Common myeloid progenitor, CD34-positive (primary cell): ENCODE results near the gene P3H4.

Experiments used
- CTCF ChIA-PET: fragments of 350-600 bp; sonication (Branson Sonifier 250); formaldehyde crosslinking; loops from one replicate; lab custom pipeline; 2021; ENCODE audit warnings: antibody characterized with exemption; lab: Charles Lee
- POLR2A ChIA-PET: fragments of 350-600 bp; sonication (Branson Sonifier 250); formaldehyde crosslinking; loops from one replicate; lab custom pipeline; 2021; ENCODE audit warnings: antibody characterized with exemption; lab: Charles Lee
- DNase-seq, 3 donors: peaks; one replicate each; pipeline versions ENCODE4 v3.0.0 to v3.0.0-alpha.2; 2013
- H3K27ac ChIP-seq, 2 experiments: 1 replicate in 1 of 2; 2 replicates in 1 of 2; pipeline ENCODE4 v1.7.0; 2013; ENCODE audit warnings: inconsistent platforms in 2 of 2, low read length in 2 of 2, mild to moderate bottlenecking in 2 of 2, low read depth in 1 of 2, moderate library complexity in 1 of 2; ENCODE audit not compliant: severe bottlenecking in 2 of 2, insufficient read depth in 1 of 2, poor library complexity in 1 of 2
- H3K27me3 ChIP-seq, 5 experiments: replicated peaks in 2 of 5; 1 replicate in 3 of 5; 2 replicates in 2 of 5; pipeline versions ENCODE4 v1.6.1 to v1.7.0; 2013; ENCODE audit warnings: low read length in 4 of 5, mild to moderate bottlenecking in 2 of 5, moderate library complexity in 2 of 5, inconsistent platforms in 1 of 5; ENCODE audit not compliant: insufficient read depth in 5 of 5, control insufficient read depth in 4 of 5
- H3K36me3 ChIP-seq, 4 experiments: 1 replicate in 2 of 4; 2 replicates in 2 of 4; pipeline versions ENCODE4 v1.6.1 to v1.7.0; 2013; ENCODE audit warnings: low read length in 3 of 4, control low read depth in 1 of 4, mild to moderate bottlenecking in 1 of 4; ENCODE audit not compliant: control insufficient read depth in 4 of 4, insufficient read depth in 4 of 4
- H3K4me1 ChIP-seq, 4 experiments: 1 replicate in 3 of 4; 2 replicates in 1 of 4; pipeline versions ENCODE4 v1.6.1 to v1.7.1; 2013; ENCODE audit warnings: low read length in 3 of 4, mild to moderate bottlenecking in 3 of 4, control low read depth in 1 of 4, inconsistent platforms in 1 of 4, moderate library complexity in 1 of 4; ENCODE audit not compliant: control insufficient read depth in 4 of 4, insufficient read depth in 4 of 4; ENCODE audit errors: control extremely low read depth in 1 of 4
- H3K4me3 ChIP-seq, 7 experiments: 1 replicate in 4 of 7; 2 replicates in 3 of 7; pipeline versions ENCODE4 v1.5.1 to v1.7.0; 2013; ENCODE audit warnings: mild to moderate bottlenecking in 7 of 7, low read length in 6 of 7, moderate library complexity in 6 of 7, inconsistent platforms in 2 of 7, low read depth in 2 of 7, control low read depth in 1 of 7; ENCODE audit not compliant: insufficient read depth in 4 of 7, control insufficient read depth in 1 of 7; ENCODE audit errors: extremely low read depth in 1 of 7
- H3K9me3 ChIP-seq, 5 experiments: 1 replicate in 4 of 5; 2 replicates in 1 of 5; pipeline versions ENCODE4 v1.6.1 to v1.7.1; 2013; ENCODE audit warnings: low read length in 4 of 5, mild to moderate bottlenecking in 2 of 5, inconsistent platforms in 1 of 5, low read depth in 1 of 5, moderate library complexity in 1 of 5; ENCODE audit not compliant: control insufficient read depth in 4 of 5, insufficient read depth in 2 of 5; ENCODE audit errors: control extremely low read depth in 1 of 5
- WGBS: methylation state at CpG from one replicate; pipeline ENCODE4 v1.1.5; 2013; ENCODE audit not compliant: insufficient coverage; 5-methylcytosine and 5-hydroxymethylcytosine counted together

P3H4 gene

GRCh38 chr17:41810659-41811548 is 845 bp downstream of the P3H4 start:
- CTCF ChIA-PET = interaction anchor here (0.9 to 4.8 kb wide), 15 partner anchors 9 to 104 kb away, joined by 3 to 16 read pairs (median 4); no protein-coding TSS in a partner anchor
- H3K27ac ChIP-seq = no peak overlapping the region

DNA sequence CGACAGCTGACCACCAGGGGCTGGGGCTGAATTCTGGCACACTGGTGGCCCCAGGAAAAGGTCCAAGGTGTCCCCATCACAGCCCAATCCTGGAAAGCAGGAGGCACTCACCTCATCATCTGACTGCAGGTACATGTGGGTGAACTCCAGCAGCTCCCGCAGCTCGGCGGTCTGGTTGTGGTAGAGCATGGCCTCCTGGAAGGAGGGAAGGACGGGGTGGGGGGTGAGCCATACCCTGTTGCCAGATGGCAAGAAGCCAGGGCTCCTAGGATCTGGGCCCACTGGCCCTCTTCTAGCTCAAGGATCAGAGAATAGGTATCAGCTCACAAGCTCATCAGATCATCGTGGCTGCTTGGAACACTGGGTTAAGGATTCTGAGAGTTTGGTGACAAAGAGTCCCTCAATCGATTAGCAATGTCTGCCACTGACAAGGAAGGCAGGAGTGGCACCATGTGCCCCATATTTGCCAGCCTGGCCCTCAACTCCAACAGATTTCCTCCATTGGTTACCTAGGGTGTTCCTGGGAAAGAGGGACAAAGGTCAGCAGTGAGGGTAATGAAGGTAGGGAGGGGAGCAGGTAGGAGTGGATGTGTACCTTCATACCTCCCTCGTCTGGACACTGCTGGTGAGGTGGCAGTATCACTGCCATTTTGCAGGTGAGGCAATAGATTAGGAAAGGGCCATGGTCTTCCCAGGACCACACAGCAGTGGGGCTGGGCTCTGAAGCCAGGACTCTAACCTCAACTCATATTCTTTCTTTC is 4.9 kb downstream of the P3H4 start:
- 99% methylated on average over 7 of the region's 8 CpGs for WGBS
- Histone ChIP-seq H3K36me3 (peaks cover 0 to 2% (median 0%) of the 10 kb centered on the region in 4 experiments), H3K27ac (no peak overlapping the region), H3K27me3 (peaks cover 0 to 5% (median 0%) of the 10 kb centered on the region in 5 experiments), H3K4me3 (no peak overlapping the region), H3K4me1 (peaks cover 0 to 26% (median 23%) of the 10 kb centered on the region in 4 experiments), H3K9me3 (no peaks in the 10 kb centered on the region)
- DNase-seq = no peak
- ChIA-PET CTCF (interaction anchor here (0.8 to 2.0 kb wide), 4 partner anchors 8 to 70 kb away, joined by 3 to 5 read pairs (median 3); no protein-coding TSS in a partner anchor), POLR2A (interaction anchor here (1.1 kb wide), 1 partner anchor 22 kb away, joined by 5 read pairs; no protein-coding TSS in a partner anchor)

More at GRCh38 chr17:41810659-41811548, 845 bp downstream of the P3H4 start:
- 36% methylated on average over 51 of the region's 58 CpGs for WGBS
- POLR2A ChIA-PET = interaction anchor here (0.6 to 1.0 kb wide), 3 partner anchors 24 to 76 kb away, joined by 3 to 4 read pairs (median 3); partner anchors contain the start of gene JUP
- Histone ChIP-seq H3K9me3 (no peaks in the 10 kb centered on the region), H3K4me3 (peak overlapping the region; percentile 46 to 86 (median 73)), H3K36me3 (peaks cover 0 to 2% (median 0%) of the 10 kb centered on the region in 4 experiments), H3K27me3 (peaks cover 0 to 8% (median 0%) of the 10 kb centered on the region in 5 experiments), H3K4me1 (peaks cover 0 to 25% (median 19%) of the 10 kb centered on the region in 4 experiments)
- no peak for DNase-seq

- Histone ChIP-seq H3K27me3 (no peaks in the 10 kb centered on the region), H3K36me3 (peaks cover 0 to 2% (median 0%) of the 10 kb centered on the region in 4 experiments), H3K9me3 (no peaks in the 10 kb centered on the region), H3K4me1 (peaks cover 0 to 16% (median 12%) of the 10 kb centered on the region in 4 experiments), H3K4me3 (peak overlapping the region in 1 of 7 experiments; percentile 17), H3K27ac (no peak overlapping the region)
- ChIA-PET CTCF (interaction anchor here (1.5 to 5.5 kb wide), 7 partner anchors 11 to 66 kb away, joined by 5 to 42 read pairs (median 12); partner anchors contain the start of gene JUP), POLR2A (interaction anchor here (0.6 to 0.7 kb wide), 2 partner anchors 14 to 17 kb away, joined by 3 to 4 read pairs; partner anchors contain the start of gene JUP)
- DNase-seq = peak; percentile 64 to 81 (median 80)
- 61% methylated on average over 19 of the region's 24 CpGs for WGBS
Observed at GRCh38 chr17:41803049-41804020, 8.4 kb downstream of the P3H4 start.

DNA sequence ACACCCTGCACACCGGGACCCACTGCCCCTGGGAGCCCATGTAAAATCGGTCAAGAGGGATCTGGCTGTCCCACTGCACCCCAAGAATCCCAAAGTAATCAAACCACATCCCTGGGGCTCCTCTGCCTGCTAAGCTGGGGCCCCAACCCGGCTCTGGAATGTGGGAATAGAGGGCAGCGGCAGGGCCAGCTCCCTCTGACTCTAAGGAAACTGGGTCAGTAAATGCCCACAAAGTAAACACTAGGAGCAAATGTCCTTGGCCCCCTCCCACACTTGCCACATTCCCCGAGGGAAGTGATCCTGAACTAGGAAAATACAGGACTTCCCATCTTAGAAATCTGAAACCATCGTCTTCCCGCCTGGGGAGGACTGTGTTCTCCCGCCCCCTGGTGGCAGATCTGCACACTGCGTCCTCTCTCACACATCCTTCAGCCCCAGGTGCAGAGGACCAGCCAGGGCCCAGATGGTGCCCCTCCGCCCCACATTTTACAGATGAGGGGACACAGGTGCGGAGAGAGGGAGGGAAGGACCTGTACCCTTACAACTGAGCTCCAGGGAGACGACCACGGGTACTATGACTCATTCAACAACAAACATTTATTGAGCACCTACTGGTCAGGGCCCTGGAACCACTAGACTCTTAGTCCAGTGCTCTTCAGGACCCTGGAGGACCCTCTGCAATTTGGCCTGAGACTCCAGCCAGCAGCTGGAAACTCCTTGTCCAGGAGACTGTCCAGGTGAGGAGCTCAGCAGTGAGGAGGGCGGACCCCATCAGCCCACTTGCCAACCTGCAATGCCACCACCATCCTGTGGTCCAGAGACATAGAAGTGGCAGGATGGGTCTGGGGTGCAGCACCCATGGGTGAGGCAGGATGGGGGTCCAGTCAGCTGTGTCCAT is 10.1 kb downstream of the P3H4 start:
- CTCF ChIA-PET = interaction anchor here (0.5 to 5.5 kb wide), 28 partner anchors 9 to 115 kb away, joined by 3 to 42 read pairs (median 6); partner anchors contain the start of genes JUP and P3H4
- H3K4me3 ChIP-seq = no peak overlapping the region
- H3K27ac ChIP-seq = no peak overlapping the region
- H3K36me3 ChIP-seq = no peaks in the 10 kb centered on the region
- POLR2A ChIA-PET = interaction anchor here (0.6 to 1.1 kb wide), 3 partner anchors 15 to 64 kb away, joined by 3 to 4 read pairs (median 3); partner anchors contain the start of gene JUP
- no peaks in the 10 kb centered on the region for H3K9me3 ChIP-seq
- H3K4me1 ChIP-seq = peaks cover 0 to 16% (median 12%) of the 10 kb centered on the region in 4 experiments
- H3K27me3 ChIP-seq = no peaks in the 10 kb centered on the region
- WGBS = 34% methylated on average over 4 of the region's 14 CpGs
- DNase-seq = peak; percentile 60 to 72 (median 64)

GRCh38 chr17:41800601-41801373 is 11.0 kb downstream of the P3H4 start:
- ChIA-PET POLR2A (interaction anchor here (0.6 to 1.1 kb wide), 4 partner anchors 14 to 63 kb away, joined by 3 to 4 read pairs (median 3); partner anchors contain the start of gene JUP), CTCF (interaction anchor here (0.8 to 5.5 kb wide), 20 partner anchors 9 to 116 kb away, joined by 3 to 42 read pairs (median 8); partner anchors contain the start of genes JUP and P3H4)
- no peak for DNase-seq
- Histone ChIP-seq H3K27ac (no peak overlapping the region), H3K27me3 (no peaks in the 10 kb centered on the region), H3K9me3 (no peaks in the 10 kb centered on the region), H3K4me3 (no peak overlapping the region), H3K4me1 (peaks cover 0 to 16% (median 12%) of the 10 kb centered on the region in 4 experiments), H3K36me3 (no peaks in the 10 kb centered on the region)
- 90% methylated on average over 8 of the region's 18 CpGs for WGBS
